GM18498 (cell line): ENCODE measurements around the gene THBS3.
"Not testable (repeated sequence)": the region's sequence is repeated elsewhere in the genome, so short reads cannot be mapped to it uniquely, and the experiment has no call there.

Experiments
- ATAC-seq: cut with Tn5 transposase; IDR thresholded peaks from one replicate; pipeline ENCODE4 v1.9.1; 2021; ENCODE audit warnings: mild to moderate bottlenecking, moderate library complexity; ENCODE audit not compliant: unreplicated experiment

Gene THBS3

GRCh38 chr1:155175281-155175926 is 32.3 kb downstream of the THBS3 start:
- no peak for ATAC-seq

- ATAC-seq, result no peak
These were observed 33.1 kb downstream of the THBS3 start for GRCh38 chr1:155174324-155175280.

GRCh38 chr1:155173478-155174323 is 34.0 kb downstream of the THBS3 start, which contains the start of gene TRIM46:
Gene TRIM46, plus strand, starts transcription at chr1:155173849. Its CDS starts 118 bp downstream, at chr1:155173967.
- no peak for ATAC-seq

- peak; percentile 71 for ATAC-seq
These were observed 34.8 kb downstream of the THBS3 start, which contains the start of gene KRTCAP2 for GRCh38 chr1:155172732-155173477. Gene KRTCAP2, minus strand, starts transcription at chr1:155173304. Its CDS starts 80 bp downstream, at chr1:155173224.

GRCh38 chr1:155171836-155172731 is 35.6 kb downstream of the THBS3 start:
- no peak for ATAC-seq

- no peak for ATAC-seq
These were observed 36.9 kb downstream of the THBS3 start for GRCh38 chr1:155170806-155171205.

GRCh38 chr1:155170101-155170785 is 37.5 kb downstream of the THBS3 start:
- no peak for ATAC-seq

- ATAC-seq, result no peak
These were observed 38.2 kb downstream of the THBS3 start for GRCh38 chr1:155169541-155169940.

GRCh38 chr1:155168456-155169210 is 39.1 kb downstream of the THBS3 start:
- no peak for ATAC-seq

GRCh38 chr1:155168105-155168445 is 39.6 kb downstream of the THBS3 start:
- not testable (repeated sequence) for ATAC-seq

- no peak for ATAC-seq
These were observed 40.3 kb downstream of the THBS3 start for GRCh38 chr1:155167166-155168104.

GRCh38 chr1:155166471-155167165 is 41.1 kb downstream of the THBS3 start:
- ATAC-seq, result no peak

- no peak for ATAC-seq
These were observed 41.6 kb downstream of the THBS3 start for GRCh38 chr1:155166051-155166470.

- ATAC-seq, result not testable (repeated sequence)
These were observed 43.1 kb downstream of the THBS3 start for GRCh38 chr1:155164625-155165024.

GRCh38 chr1:155163785-155164184 is 43.9 kb downstream of the THBS3 start:
- ATAC-seq, result not testable (repeated sequence)

- not testable (repeated sequence) for ATAC-seq
These were observed 45.1 kb downstream of the THBS3 start for GRCh38 chr1:155162631-155163030.
